ENCODE measurements around the gene PLEKHG5.
"Not testable (repeated sequence)": the region's sequence is repeated elsewhere in the genome, so short reads cannot be mapped to it uniquely, and the experiment has no call there.

PLEKHG5 gene

DNA sequence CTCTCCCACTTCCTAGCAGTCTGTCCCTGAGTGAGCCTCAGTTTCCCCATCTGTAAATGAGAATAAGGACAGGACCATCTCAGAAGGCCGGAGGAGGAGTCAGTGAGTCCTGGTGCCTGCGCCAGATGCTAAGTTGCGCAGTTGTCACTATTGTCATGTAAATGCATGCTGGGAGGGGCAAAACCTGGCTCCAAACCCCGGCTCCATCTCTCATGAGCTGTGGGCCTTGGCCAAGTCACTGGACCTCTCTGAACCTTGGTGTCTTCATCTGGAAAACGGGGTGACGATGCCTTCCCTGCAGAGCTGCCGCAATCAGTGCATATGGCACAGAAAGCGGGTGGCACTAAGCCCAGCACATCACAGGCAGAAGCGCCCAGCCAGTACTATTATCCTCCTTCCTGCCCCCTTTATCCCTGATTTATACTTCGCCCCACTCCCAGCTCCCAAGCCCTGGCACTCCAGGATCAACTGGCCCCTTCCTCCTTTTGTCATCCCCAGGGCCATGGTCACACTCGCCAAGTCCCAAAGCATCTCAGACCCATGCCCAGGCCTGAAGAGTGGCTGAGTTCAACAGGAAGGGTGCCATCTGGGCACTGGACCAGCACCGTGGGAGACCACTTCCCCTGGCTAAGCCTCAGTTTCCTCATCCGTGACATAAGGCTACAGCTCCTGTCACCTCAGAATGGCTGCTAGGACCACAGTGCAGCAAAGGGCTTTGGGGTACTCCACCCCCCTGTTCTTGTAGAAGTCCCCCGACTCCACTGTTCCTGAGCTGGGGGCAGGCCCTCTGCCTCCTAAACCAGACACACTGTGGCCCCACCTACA lies 4.3 kb upstream of the PLEKHG5 start:
- DNase-seq, result no peak

DNA sequence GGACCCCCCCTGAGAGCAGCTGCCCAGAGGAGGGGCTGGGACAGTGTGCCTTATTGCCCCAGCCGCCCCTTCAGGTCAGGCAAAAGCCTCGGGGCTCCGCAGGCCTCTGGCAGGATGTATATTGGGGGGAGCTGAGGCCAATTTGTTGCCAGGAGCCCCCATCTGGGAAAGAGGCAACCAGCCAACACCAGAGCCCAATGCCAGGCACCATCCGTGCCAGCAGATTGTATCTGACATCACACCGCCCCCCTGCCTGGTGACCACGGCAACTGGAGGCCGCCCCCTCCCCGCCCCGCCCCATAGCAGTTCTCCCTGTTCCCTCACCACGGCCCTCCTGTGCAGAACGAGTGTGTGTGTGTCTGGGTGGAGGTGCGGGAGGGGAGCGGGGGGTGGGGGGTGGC lies 3.6 kb upstream of the PLEKHG5 start:
- DNase-seq, result no peak

DNA sequence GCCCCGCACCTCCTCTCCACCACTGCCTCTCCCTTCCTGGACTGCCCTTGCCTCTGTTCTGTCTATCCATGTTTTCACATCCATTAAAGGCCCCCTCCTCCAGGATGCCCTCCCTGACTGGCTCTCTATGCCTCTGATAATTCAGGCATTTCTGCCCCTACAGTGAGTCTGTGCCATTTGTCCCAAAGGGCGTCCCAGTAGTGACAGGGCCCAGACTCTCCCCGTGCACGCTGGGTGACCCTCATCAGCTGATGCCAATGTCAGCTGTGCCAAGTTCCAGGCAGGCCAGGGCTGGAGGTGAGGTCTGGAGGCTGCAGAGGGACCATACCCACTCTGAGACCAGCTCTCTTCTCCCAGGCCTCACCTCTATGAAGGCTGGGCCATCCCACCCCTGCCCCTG lies 3.2 kb upstream of the PLEKHG5 start:
- no peak for DNase-seq

DNA sequence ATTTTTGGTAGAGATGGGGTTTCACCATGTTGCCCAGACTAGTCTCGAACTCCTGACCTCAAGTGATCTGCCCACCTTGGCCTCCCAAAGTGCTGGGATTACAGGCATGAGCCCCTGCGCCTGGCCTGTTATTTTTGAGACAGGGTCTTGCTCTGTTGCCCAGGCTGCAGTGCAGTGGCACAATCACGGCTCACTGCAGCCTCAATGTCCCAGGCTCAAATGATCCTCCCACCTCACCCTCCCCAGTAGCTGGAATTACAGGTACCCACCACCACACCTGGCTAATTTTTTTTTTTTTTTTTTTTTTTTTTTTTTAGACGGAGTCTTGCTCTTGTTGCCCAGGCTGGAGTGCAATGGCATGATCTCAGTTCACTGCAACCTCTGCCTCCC lies 2.4 kb upstream of the PLEKHG5 start:
- DNase-seq, result not testable (repeated sequence)

DNA sequence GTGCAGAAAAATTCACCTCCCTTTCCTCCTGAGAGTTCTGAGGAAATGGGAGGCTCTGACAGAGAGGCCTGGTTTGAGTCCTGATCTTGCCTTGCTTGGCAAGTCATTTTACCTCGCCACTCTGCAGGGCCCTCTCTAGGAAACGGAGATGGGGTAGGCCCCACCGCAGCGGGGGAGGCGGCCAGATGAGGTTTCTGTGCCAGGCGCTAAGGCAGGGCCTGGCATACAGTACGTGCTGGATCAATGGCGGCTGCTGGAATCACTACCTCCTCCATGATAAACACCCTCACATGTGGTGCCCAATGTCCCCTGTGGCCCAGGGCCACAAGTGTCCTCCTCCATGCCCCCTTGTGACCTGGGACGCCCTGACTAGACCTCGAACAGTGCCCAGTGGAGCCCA lies 499 bp upstream of the PLEKHG5 start:
- no peak for DNase-seq

DNA sequence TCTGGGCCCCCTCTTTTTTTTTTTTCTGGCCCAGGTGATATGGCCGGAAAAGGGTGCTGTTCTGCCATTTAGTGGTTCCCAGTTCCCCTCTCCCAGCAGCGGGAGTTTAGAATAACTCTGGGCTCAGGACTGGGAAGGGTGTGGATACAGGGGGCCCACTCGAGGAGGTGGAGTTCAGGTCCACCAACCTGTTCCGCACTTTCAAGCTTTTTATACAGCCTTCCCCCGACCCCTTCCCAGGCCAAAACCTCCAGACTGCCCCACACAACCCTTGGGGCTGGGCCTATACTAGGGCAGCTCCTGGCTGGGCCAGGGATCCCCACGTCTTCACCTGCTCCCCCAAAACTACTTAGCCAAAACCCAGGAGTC lies 402 bp downstream of the PLEKHG5 start:
- DNase-seq, result no peak

DNA sequence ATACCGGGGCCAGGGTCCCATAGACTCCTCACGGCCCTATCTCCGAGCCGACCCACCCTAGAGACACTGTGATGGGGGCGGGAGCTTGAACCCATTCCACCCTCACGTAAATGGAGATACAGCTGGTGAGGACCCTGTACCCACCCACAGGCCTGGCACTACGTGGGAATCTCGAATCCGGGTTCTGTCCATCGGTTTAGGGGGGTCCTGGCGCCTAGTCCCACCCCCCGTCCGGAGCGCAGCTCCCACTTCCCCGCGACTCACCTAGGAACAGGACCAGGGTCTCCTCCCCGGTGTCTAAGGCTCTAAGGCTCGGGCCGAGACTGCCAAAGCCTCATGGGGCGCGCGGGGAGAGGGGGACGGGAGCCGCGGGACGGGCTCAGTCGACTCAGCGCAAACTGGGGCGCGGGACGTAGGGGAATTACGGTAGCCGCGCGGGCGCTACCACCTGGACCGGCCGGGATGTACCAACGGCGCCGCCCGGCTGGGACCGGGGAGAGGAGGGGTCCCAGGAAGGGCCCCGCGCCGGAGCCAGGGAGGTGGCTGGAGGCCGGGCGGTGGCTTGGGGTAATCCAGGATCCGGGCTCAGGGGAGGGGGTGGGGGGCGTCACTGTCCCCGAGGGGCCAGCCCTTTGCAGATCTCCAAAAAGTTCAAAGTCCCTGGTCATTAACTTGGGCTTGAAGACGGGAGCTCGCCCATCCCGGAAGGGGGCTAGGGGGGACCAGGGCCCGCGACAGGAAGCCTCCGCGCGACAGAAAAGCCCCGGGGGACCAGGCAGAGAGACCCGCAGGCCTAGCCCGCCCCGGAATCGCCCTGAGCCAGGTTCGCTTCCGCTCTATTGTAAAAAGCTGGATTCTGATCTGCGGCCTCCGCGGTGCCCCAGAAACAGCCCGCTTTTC lies 1.0 kb downstream of the PLEKHG5 start:
- peak; percentile 36 to 37 for DNase-seq

DNA sequence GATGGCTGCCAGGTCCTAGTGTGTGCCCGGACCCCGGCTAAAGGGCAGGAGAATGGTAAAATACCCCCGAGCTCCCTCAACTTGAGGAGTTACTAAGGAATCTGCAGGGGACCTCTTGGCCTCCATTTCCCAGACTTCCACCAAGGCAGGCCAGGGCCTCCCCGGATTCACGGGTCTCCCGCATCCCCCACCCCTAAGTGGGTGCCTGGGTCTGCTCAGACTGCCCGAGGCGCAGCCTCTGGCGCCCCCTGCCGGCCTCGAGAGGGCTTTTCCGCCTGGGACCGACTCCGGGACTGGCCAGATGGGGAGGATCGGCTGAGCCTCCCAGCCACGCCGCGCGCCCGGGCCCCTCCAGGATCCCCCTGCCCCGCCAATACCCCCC lies 1.7 kb downstream of the PLEKHG5 start:
- DNase-seq, result peak; percentile 69 to 71

DNA sequence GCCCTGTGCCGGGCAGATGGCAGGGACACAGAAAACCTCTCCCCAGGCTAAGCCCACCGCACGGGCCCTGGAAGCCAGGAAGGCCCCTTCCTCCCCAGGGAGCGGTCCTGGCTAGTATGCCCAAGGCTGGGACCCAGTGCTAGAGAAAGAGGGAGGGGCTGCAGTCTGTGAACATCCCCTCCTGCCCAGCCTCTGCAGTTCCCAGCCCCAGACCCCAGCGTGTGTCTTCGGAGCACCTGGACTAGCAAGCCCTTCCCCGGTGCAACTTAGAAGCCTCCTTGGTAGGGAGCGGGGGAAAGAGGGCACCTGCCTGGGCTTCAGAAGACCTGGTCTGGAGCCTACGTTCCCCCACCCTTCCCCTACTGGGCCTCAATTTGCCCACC lies 2.1 kb downstream of the PLEKHG5 start:
- no peak for DNase-seq

DNA sequence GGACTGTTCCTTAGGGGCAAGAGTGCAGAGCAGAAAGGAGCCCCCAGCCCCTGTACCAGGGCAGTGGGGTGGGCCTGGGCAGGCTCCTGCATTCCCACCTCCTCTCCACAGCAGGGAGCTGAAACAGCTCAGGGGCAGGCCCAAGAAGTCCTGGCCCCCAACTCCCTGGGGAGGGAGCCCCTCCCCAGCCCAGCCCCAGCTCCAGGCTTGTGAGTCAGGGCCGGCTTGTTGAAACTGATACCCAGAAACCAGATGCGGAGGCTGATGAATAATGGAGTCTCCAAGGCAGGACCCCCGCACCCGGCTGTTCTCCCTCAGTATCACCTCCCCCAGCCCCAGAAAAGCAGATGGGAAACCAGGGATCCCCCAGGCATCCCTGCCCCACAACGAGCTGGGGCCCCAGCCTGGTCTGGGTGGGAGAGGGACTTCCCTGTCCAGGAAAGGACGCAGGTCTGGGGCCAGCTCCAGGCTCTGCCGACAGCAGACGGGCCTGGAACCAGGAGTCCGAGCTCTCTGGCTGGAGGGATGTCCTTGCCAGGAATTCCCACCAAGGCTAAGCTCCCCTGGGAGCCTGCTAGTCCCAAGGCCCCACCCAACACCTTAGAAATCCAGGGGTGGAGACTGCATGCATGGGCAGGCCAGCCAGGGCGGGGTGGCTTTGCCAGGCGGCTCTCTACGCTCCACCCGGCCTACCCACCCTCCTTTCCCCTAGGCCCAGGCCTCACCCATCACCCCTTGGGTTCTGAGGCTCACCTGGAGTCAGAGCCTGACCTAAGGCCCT lies 2.7 kb downstream of the PLEKHG5 start:
- no peak for DNase-seq

DNA sequence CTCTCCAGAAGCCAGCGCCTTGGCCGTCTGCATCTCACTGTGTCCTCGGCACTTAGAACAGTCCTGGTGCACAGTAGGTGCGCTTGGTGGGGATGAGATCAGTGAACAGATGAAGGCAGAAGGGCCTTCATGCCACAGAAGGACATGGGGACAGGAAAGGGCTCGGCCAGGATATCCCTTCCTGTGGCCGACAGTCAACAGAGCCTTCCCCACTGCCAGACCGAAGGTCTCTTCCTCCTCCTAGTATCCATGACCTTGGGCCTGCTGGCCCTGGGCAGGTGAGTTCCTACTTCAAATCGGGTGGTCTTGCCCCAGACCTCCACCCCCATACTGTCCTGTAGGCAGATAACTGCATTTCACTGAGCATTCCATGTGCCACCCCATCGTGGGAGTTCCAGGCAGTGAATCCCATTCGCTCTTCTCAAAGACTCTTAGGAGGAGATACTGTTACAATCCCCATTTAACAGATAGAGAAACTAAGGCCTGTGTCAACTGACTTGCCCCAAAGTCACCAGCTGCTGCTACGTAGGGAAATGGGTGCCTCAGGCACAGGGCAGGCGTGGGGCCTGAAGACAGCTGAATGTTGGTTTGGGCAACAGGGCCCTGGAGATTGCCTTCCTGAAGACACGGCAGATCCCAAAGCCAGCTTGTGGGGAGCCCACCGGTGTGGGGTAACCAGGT lies 3.5 kb downstream of the PLEKHG5 start:
- no peak for DNase-seq

DNA sequence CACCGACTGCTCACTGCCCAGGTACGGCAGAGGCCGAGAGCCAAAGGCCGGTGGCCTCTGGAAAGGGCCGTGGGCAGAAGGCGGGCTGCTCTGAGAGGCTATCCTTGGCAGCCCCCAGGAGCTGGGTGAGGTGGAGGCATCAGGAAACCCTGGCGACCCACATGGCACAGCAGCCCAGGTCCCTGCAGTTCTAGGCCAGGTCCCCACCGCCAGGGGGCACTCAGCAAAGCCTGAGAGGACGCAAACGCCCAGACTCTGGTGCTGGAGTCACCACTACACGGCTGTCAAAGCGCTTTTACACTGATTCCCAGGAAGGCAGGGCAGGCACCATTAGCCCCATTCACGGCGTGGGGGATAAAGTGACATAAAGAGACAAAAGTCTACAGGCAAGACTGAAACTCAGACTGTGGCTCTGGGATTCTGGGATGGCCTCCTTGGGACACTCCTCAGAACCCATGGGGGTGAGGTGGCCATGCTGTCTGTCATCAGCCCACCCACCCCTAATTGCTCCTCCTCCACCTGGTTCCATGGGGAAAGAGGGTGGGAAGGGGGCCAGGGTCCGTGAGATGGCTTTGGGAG lies 4.9 kb downstream of the PLEKHG5 start:
- DNase-seq, result peak; percentile 88 to 91

DNA sequence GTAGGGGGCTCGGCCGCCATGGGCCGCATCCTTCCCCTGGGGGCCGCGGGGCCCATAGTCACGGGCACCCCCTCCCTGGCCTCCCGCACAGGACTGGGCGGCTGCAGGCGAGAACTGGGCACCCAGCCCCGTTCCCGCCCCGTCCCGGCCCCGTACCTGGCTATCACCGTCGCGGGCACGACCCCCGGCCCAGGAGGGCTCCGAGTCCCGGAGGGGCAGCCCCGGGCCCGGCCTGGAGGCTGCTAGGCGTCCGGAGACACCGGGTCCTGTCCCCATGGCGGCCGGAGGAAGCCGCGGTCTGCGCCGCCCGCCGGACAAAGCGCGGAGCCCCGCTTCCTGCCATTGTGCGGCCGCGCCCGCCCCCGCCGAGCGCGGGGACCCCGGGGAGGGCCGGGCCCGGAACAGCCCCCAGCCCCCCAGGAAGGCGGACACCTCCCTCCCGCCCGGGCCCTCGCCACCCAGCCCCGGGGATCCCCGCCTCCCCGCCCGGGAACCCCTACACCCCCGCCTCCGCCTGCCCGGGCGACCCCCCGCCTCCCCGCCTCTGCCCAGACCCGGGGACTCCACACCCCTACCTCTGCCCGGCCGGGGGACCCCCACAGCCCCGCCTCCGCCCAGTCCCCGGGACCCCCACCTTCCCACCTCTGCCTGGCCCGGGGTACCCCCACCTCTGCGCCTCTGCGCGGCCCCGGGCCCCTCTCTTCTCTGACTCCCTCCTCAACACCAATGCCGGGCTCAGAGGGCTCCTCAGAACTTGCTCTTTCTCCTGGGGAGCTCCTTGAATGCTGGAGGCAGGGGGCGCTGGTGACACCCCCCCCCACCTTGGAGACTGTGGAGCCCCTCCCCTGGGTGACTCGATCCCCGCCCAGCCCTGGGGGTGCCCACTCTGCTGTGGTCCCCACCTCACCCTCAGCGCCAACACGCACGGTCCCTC lies 6.0 kb downstream of the PLEKHG5 start:
- DNase-seq, result no peak

DNA sequence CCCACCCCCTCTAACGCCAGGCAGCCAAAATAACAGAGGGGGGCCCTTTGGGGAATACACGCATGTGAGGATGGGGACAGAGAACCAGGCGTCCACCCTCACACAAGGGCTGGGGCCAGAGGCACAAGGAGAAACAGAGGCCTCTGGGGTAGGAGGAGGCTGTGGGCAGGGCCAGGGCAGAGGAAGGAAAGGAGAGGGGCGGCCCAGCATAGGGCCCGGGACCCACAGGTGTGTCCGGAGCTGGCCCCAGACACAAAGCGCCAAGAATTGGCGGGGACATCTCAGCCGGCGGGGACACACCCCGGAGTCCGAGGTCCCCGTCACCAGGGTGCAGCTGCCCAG lies 6.7 kb downstream of the PLEKHG5 start:
- no peak for DNase-seq

DNA sequence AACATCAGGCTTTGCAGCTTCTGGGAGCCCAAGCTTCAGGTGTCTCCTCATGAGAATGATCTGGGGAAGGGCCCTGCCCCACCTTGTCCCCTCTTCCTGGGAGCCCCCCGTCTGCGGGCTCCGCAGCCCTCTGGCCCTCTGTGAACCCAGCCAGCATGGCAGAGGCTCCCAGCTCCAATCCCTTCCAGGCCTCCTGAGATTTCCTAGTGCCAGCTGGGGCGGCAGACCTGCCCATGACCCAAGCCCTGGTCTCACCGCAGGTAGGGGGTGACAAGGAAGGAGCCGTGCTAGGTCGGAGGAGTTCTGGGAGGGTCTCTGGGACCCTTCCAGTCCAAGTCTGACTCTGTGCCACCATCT lies 7.7 kb downstream of the PLEKHG5 start:
- no peak for DNase-seq

DNA sequence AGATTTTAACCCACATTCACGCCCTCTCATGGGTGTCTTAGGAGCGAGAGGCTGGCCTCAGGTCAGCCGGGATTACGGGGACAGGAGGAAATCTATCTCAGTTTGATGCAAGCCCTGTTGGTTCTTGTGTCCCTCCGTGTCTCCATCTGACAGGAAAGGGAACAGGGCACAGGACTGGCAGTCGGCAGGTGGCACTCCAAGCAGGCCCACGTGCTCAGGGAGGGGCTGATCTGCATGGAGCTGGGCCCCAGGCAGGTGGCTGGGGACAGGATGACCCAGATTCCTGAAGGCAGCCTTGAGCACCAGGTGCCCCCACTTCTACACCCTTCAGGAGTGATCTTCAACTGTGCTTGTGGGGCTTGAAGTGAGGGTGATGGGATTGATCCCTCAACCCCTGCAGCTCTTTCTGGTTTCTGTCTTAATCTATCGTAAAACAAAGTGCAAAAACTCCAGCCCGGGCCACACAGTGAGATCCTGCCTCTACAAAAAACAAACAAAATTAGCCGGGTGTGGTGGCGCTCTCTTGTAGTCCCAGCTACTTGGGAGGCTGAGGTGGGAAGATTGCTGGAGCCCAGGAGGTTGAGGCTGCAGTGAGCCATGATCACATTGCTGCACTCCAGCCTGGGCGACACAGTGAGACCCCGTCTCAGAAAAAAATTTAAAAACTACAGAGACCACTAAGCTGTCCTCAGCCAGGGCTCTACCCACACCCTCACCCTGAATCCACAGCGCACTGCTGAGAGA lies 8.3 kb downstream of the PLEKHG5 start:
- DNase-seq, result no peak

DNA sequence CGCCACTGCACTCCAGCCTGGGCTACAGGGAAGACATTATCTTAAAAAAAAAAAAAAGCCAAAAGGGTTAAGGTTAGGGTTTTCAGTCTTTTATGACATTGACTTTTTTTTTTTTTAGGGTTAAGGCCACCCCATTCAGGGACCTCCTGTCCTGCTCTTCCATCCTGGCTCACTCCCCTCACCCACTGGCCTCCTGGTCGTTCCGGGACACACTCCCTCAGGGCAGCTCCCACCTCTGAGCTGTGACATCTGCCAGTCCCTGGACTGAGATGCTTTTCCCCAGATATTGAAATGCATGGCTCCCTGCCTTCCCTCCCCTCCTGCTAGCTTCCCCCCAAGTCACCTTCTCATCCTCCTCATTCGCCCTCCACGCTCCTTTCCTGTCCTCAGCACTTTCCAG lies 9.6 kb downstream of the PLEKHG5 start:
- DNase-seq, result no peak

DNA sequence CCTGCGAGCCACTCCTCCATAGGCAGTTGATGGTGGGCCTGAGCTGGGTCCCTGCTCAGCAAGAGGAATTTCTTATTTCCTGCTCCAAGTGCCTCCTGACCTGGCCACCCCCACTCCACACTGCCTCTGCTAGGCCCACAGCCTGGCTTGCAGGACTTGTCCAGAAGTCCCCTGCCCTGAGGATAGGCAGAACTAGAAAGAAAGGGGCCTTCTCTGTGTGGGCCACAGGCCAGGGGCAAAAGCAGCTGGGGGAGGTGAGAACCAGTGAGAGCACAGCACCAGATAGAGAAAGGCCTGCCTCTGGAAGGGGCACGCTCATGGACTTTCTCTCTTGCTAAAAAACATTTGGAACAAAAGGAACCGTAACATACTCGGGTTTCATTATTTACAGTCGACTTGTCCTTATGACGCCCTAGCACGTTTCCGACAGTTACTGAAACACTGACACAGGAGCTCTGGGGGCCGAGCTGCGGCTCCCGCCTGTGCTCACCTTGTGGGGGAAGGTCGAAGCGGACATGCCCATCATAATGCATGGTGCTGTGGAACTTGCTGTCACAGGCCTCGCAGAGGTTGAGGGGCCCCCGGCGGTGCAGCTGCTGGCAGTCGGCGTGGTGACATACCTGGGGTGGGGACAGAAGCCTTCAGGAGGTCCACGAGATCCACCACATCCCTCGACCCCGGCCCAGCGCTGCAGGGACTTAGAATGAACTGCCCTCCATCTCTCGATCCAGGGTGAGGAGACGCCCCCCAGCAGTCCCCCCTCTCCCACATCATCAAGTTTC lies 14.2 kb downstream of the PLEKHG5 start:
- no peak for DNase-seq

DNA sequence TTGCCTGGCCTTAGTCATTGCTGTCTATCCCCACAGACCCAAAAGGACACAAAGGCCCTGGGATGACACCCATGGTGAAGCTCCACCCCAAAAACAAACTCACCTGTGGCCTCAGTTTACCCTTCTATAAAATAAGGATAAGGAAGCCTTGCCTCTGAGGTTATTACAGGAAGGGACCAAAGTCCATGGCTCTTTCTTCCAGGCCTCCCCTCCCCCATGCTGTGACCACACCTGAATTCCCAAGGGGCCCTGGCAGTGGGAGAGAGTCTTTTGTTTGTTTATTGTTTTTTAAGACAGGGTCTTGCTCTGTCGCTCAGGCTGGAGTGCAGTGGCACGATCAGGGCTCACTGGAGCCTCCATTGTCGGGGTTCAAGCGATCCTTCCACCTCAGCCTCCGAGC lies 15.0 kb downstream of the PLEKHG5 start:
- DNase-seq, result no peak
